ENCODE results near the gene HTR3A.

GRCh38 chr11:114036958-114037357 lies 62.0 kb downstream of the HTR3A start:
- TF ChIP-seq CTCF (conservative IDR thresholded peaks at IDR 0.05; ENCODE audit: low read length) (no peak), EZH2phosphoT487 (IDR thresholded peaks at IDR 0.05; ENCODE audit: borderline replicate concordance) (no peak)

All from Loucy (cell line).